IMR-90 (cell line): ENCODE measurements around the gene HACE1.

Experiments
- CHD1 ChIP-seq: IDR thresholded peaks from 2 replicates; pipeline ENCODE4 v1.6.1; 2012; ENCODE audit warnings: low read depth, low read length, improper control_type of control experiment
- CTCF ChIP-seq: conservative IDR thresholded peaks from 2 replicates; pipeline ENCODE4 v1.5.1; 2012; ENCODE audit warnings: mild to moderate bottlenecking, low read depth, low read length, improper control_type of control experiment
- MXI1 ChIP-seq: IDR thresholded peaks from 2 replicates; pipeline ENCODE4 v1.6.1; 2012; ENCODE audit warnings: low read depth, mild to moderate bottlenecking, low read length, moderate library complexity, borderline replicate concordance
- POLR2A ChIP-seq: IDR thresholded peaks from 2 replicates; pipeline ENCODE4 v1.6.1; 2012; ENCODE audit warnings: mild to moderate bottlenecking, low read depth, low read length

- TF ChIP-seq CTCF = no peak
- no peak for TF ChIP-seq POLR2A
- no peak for TF ChIP-seq CHD1
- no peak for TF ChIP-seq MXI1
Observed at GRCh38 chr6:104700371-104701185, 159.1 kb downstream of the HACE1 start.
